Spleen (tissue), 11 donors: ENCODE measurements around the gene ARID3B. TPM values are rescaled to one million over a fixed set of nuclear protein-coding genes. Genes with fewer than 3 reads are reported as not detected.

Source experiments
- DNase-seq: peaks from one replicate; pipeline ENCODE4 v3.0.0-alpha.2; 2020
- H3K27ac ChIP-seq, 8 donors: fragments of 200-600 bp; sonication (generic) in 7 of 8; 1 replicate in 4 of 8; 2 replicates in 4 of 8; pipeline versions ENCODE4 v1.5.0 to v1.8.0; 2016 to 2021; ENCODE audit warnings: inconsistent platforms in 4 of 8, mild to moderate bottlenecking in 4 of 8, moderate library complexity in 1 of 8
- H3K27me3 ChIP-seq, 7 donors: fragments of 200-600 bp; sonication (generic) in 6 of 7; replicated peaks in 1 of 7; 1 replicate in 4 of 7; 2 replicates in 3 of 7; pipeline versions ENCODE4 v1.5.0 to v1.8.0; 2016 to 2021; ENCODE audit warnings: inconsistent platforms in 3 of 7, mild to moderate bottlenecking in 1 of 7
- H3K36me3 ChIP-seq, 6 donors: fragments of 200-600 bp; sonication (generic) in 5 of 6; 1 replicate in 4 of 6; 2 replicates in 2 of 6; pipeline versions ENCODE4 v1.5.0 to v1.8.0; 2016 to 2021; ENCODE audit warnings: inconsistent platforms in 2 of 6
- H3K4me1 ChIP-seq, 6 donors: fragments of 200-600 bp; sonication (generic) in 5 of 6; 1 replicate in 3 of 6; 2 replicates in 3 of 6; pipeline versions ENCODE4 v1.5.0 to v1.8.0; 2016 to 2021; ENCODE audit warnings: inconsistent platforms in 3 of 6
- H3K4me3 ChIP-seq, 8 donors: fragments of 200-600 bp; sonication (generic) in 7 of 8; 1 replicate in 4 of 8; 2 replicates in 4 of 8; pipeline versions ENCODE4 v1.5.0 to v1.8.0; 2016 to 2021; ENCODE audit warnings: inconsistent platforms in 4 of 8, mild to moderate bottlenecking in 4 of 8, moderate library complexity in 2 of 8
- H3K9me3 ChIP-seq, 8 donors: fragments of 200-600 bp; sonication (generic) in 7 of 8; 1 replicate in 4 of 8; 2 replicates in 4 of 8; pipeline versions ENCODE4 v1.5.0 to v1.8.0; 2016 to 2021; ENCODE audit warnings: inconsistent platforms in 4 of 8
- POLR2A ChIP-seq, 3 donors: fragments of 450-650 bp; IDR thresholded peaks; one replicate each; pipeline ENCODE4 v1.5.1; 2017; ENCODE audit warnings: antibody characterized with exemption in 3 of 3, mild to moderate bottlenecking in 1 of 3
- POLR2AphosphoS5 ChIP-seq, 3 donors: sonication (generic); formaldehyde crosslinking; IDR thresholded peaks; one replicate each; pipeline ENCODE4 v1.5.1; 2017; ENCODE audit warnings: antibody characterized with exemption in 3 of 3
- WGBS, 5 donors: extraction: QIAGEN DNeasy Blood & Tissue Kit in 3 of 5; methylation state at CpG; one replicate each; pipeline versions ENCODE4 v1.1.5 to v1.1.7; 2013 to 2018; 5-methylcytosine and 5-hydroxymethylcytosine counted together
- intact Hi-C: fragments of 100-400 bp; cut with DNase I; formaldehyde crosslinking; loops from one replicate; pipeline ENCODE4 v1.15.0; 2023; ENCODE audit warnings: low total_unique reads
- polyA plus RNA-seq, 3 donors: library from polyadenylated mRNA; stranded (reverse); fragments of 200-250 nt; gene quantifications; one replicate each; pipeline ENCODE4 v1.2.1, GENCODE V29; 2013
- total RNA-seq, 7 donors: library from RNA; depleted of rRNA in 3 of 7; stranded (reverse); fragments of >200 nt in 3 of 7; fragmentation: NEBNext Ultra II Directional in 4 of 7; extraction: Animal tissue kit (Norgen Biotek cat#: 25700) in 4 of 7; gene quantifications; one replicate each; pipeline versions ENCODE4 v1.1.0 to v1.2.1, GENCODE V29; 2016 to 2021
- TF ChIP-seq, protein P1 (sequence below), 11 experiments: fragments of 200-600 bp in 7 of 11; fragments of 450-650 bp in 4 of 11; sonication (generic) in 4 of 11; IDR thresholded peaks in 8 of 11; conservative IDR thresholded peaks in 3 of 11; 1 replicate in 7 of 11; 2 replicates in 4 of 11; pipeline versions ENCODE4 v1.4.0 to v1.8.0; 2016 to 2021; ENCODE audit warnings: antibody characterized with exemption in 11 of 11, inconsistent platforms in 4 of 11, mild to moderate bottlenecking in 1 of 11
- donor health status: healthy with polysubstance abuse.
- donor health status: DM: no; HTN: no; CAD: no; lungs with moderate emphysema.
- donor health status: DM: no; HTN: no; CAD: no.
- donor health status: Bipolar disorder and iron deficiency.
- donor health status: healthy.
- donor health status: DM: no; HTN: no; CAD: no.
- donor health status: DM: yes; HTN: yes; CAD: no.

ARID3B gene
- total and polyA plus RNA-seq, 10 donors = 3.5 to 25.2 (median 15.6) TPM

GRCh38 chr15:74564182-74564581 is 23.2 kb downstream of the ARID3B start:
- intact Hi-C loops = no loop called here
- Histone ChIP-seq H3K27me3 (no peaks in the 10 kb centered on the region), H3K4me1 (peaks cover 0 to 13% (median 0%) of the 10 kb centered on the region in 6 donors), H3K4me3 (no peak overlapping the region), H3K36me3 (peaks cover 0 to 80% (median 10%) of the 10 kb centered on the region in 6 donors), H3K27ac (no peak overlapping the region), H3K9me3 (no peaks in the 10 kb centered on the region)
- no peak for DNase-seq
- TF ChIP-seq POLR2AphosphoS5 (IDR thresholded peaks at IDR 0.05) (no peak), POLR2A (IDR thresholded peaks at IDR 0.05) (no peak)
- TF ChIP-seq, protein P1, sequence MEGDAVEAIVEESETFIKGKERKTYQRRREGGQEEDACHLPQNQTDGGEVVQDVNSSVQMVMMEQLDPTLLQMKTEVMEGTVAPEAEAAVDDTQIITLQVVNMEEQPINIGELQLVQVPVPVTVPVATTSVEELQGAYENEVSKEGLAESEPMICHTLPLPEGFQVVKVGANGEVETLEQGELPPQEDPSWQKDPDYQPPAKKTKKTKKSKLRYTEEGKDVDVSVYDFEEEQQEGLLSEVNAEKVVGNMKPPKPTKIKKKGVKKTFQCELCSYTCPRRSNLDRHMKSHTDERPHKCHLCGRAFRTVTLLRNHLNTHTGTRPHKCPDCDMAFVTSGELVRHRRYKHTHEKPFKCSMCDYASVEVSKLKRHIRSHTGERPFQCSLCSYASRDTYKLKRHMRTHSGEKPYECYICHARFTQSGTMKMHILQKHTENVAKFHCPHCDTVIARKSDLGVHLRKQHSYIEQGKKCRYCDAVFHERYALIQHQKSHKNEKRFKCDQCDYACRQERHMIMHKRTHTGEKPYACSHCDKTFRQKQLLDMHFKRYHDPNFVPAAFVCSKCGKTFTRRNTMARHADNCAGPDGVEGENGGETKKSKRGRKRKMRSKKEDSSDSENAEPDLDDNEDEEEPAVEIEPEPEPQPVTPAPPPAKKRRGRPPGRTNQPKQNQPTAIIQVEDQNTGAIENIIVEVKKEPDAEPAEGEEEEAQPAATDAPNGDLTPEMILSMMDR (IDR thresholded peaks at IDR 0.05 in 8 of 11, conservative IDR thresholded peaks at IDR 0.05 in 3 of 11) = no peak
- WGBS, 5 donors = 96 to 100% (median 100%) methylated on average over 1 of the region's 1 CpG

DNA sequence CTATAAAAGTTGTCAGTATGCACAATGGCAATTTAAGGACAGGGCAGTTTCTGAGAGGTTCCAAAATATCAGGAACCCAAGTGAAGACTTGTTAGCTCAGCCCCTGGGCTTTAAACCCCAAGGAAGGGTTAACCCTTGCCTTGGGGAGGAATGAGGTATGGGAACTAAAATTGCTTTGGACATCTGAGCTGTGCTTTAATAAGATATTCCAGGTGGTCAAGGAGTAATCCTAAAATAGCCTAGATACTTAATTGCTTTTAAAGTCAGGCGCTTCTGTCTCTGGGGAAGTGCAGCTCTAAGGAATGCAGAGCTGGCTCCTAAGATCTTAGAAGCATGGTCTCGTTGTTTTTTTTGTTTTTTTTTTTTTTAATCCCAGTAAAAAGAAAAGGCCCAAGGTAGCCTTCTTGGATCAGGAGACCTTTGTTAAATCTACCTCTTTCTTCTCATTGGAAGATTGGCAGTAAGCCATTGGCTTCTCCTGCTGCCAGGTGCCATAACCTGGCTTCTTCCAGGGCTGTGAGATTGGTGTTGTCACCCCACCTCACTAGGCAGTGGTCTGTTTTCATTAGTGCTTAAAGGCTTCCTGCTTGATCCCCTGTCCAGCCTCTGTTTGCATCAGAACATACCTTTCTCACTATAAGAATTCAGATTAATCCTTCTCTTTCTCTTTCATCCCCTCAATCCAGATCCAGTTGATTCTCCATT is 24.5 kb downstream of the ARID3B start:
- Histone ChIP-seq H3K36me3 (peaks cover 0 to 87% (median 15%) of the 10 kb centered on the region in 6 donors), H3K4me1 (peaks cover 0 to 13% (median 0%) of the 10 kb centered on the region in 6 donors), H3K27me3 (no peaks in the 10 kb centered on the region), H3K27ac (no peak overlapping the region), H3K9me3 (no peaks in the 10 kb centered on the region), H3K4me3 (no peak overlapping the region)
- no peak for DNase-seq
- WGBS, 5 donors = 80 to 96% (median 89%) methylated on average over 2 of the region's 2 CpGs
- intact Hi-C loops = no loop called here
- TF ChIP-seq POLR2A (IDR thresholded peaks at IDR 0.05) = no peak
- TF ChIP-seq, protein P1 (IDR thresholded peaks at IDR 0.05 in 8 of 11, conservative IDR thresholded peaks at IDR 0.05 in 3 of 11) = no peak
- no peak for TF ChIP-seq POLR2AphosphoS5 (IDR thresholded peaks at IDR 0.05)

GRCh38 chr15:74568594-74568993 is 27.6 kb downstream of the ARID3B start:
- Histone ChIP-seq H3K27me3 (no peaks in the 10 kb centered on the region), H3K27ac (no peak overlapping the region), H3K9me3 (no peaks in the 10 kb centered on the region), H3K36me3 (peaks cover 0 to 98% (median 18%) of the 10 kb centered on the region in 6 donors), H3K4me1 (peaks cover 0 to 13% (median 0%) of the 10 kb centered on the region in 6 donors), H3K4me3 (no peak overlapping the region)
- WGBS, 5 donors = 48 to 76% (median 54%) methylated on average over 1 of the region's 1 CpG
- TF ChIP-seq POLR2AphosphoS5 (IDR thresholded peaks at IDR 0.05) = no peak
- intact Hi-C loops = no loop called here
- no peak for DNase-seq

DNA sequence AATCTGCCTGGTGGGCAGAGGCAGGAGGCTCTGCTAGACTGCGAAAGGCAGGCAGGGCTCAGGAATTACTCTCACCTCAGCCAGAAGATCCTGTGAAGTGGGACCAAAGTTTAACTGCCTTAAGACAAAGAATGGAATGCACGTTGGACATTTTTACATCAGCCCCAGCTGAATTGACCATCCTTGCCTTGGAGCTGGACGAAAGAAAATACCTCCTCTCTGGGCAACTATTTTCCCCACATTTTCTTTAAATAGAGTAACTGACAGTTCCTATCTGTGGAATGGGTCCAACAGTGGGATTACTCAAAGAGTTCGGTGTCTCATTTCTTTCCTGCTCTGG is 28.7 kb downstream of the ARID3B start:
- no peaks in the 10 kb centered on the region for H3K27me3 ChIP-seq
- H3K36me3 ChIP-seq = peaks cover 0 to 99% (median 27%) of the 10 kb centered on the region in 6 donors
- H3K9me3 ChIP-seq = no peaks in the 10 kb centered on the region
- intact Hi-C loops = no loop called here
- WGBS, 5 donors = 89 to 98% (median 94%) methylated on average over 4 of the region's 4 CpGs
- peaks cover 0 to 13% (median 0%) of the 10 kb centered on the region in 6 donors for H3K4me1 ChIP-seq
- H3K4me3 ChIP-seq = no peak overlapping the region
- no peak overlapping the region for H3K27ac ChIP-seq
- no peak for DNase-seq
- TF ChIP-seq POLR2A (IDR thresholded peaks at IDR 0.05) (no peak), POLR2AphosphoS5 (IDR thresholded peaks at IDR 0.05) (no peak)
- TF ChIP-seq, protein P1 (IDR thresholded peaks at IDR 0.05 in 8 of 11, conservative IDR thresholded peaks at IDR 0.05 in 3 of 11) = no peak
